Calu3 (cell line): Measurements from ENCODE around the gene MX1. TPM values are rescaled to one million over a fixed set of nuclear protein-coding genes. Genes with fewer than 3 reads are reported as not detected.
A peak's percentile ranks its signal among the peaks of the same experiment; 100 is the strongest.

Experiments
- BruUV-seq: library from RNA; stranded (reverse); fragments of 400-500 nt; replicated peaks from 2 replicates; lab custom pipeline; 2021; lab: Mats Ljungman, UMichigan
- CTCF ChIA-PET: fragments of 300-600 bp; sonication (Branson Sonifier 250); formaldehyde crosslinking; loops from one replicate; lab custom pipeline; 2022; ENCODE audit warnings: antibody characterized with exemption; lab: Charles Lee
- DNase-seq: peaks from one replicate; pipeline ENCODE4 v3.0.0; 2022
- H3K27ac Mint-ChIP-seq: one replicate; pipeline ENCODE4 v1.8.0; 2022; ENCODE audit warnings: mixed read lengths; ENCODE audit not compliant: unreplicated experiment
- H3K27me3 Mint-ChIP-seq: one replicate; pipeline ENCODE4 v1.8.0; 2022; ENCODE audit warnings: mixed read lengths; ENCODE audit not compliant: unreplicated experiment
- H3K36me3 Mint-ChIP-seq: one replicate; pipeline ENCODE4 v1.8.0; 2022; ENCODE audit warnings: mild to moderate bottlenecking, moderate library complexity, mixed read lengths; ENCODE audit not compliant: insufficient read depth, unreplicated experiment
- H3K4me1 Mint-ChIP-seq: one replicate; pipeline ENCODE4 v1.8.0; 2022; ENCODE audit warnings: mild to moderate bottlenecking, low read depth, mixed read lengths; ENCODE audit not compliant: unreplicated experiment
- H3K4me3 Mint-ChIP-seq: one replicate; pipeline ENCODE4 v1.8.0; 2022; ENCODE audit warnings: mild to moderate bottlenecking, low read depth, moderate library complexity, mixed read lengths; ENCODE audit not compliant: unreplicated experiment
- H3K9me3 Mint-ChIP-seq: one replicate; pipeline ENCODE4 v1.8.0; 2022; ENCODE audit warnings: low read depth, mixed read lengths; ENCODE audit not compliant: unreplicated experiment
- intact Hi-C: fragments of 100-400 bp; cut with micrococcal nuclease; formaldehyde crosslinking; loops from one replicate; pipeline ENCODE4 v1.10.0; 2022; ENCODE audit not compliant: unreplicated experiment
- total RNA-seq: library from RNA; stranded (reverse); gene quantifications from 2 replicates; pipeline ENCODE4 v1.2.3, GENCODE V29; 2022
- TF ChIP-seq, protein P1 (sequence below): fragments of 200-600 bp; IDR thresholded peaks from one replicate; pipeline ENCODE4 v1.8.0; 2022; ENCODE audit warnings: antibody characterized with exemption; ENCODE audit not compliant: unreplicated experiment

Gene MX1
- total RNA-seq, 1 experiment from 2014 or later: 175 TPM

DNA sequence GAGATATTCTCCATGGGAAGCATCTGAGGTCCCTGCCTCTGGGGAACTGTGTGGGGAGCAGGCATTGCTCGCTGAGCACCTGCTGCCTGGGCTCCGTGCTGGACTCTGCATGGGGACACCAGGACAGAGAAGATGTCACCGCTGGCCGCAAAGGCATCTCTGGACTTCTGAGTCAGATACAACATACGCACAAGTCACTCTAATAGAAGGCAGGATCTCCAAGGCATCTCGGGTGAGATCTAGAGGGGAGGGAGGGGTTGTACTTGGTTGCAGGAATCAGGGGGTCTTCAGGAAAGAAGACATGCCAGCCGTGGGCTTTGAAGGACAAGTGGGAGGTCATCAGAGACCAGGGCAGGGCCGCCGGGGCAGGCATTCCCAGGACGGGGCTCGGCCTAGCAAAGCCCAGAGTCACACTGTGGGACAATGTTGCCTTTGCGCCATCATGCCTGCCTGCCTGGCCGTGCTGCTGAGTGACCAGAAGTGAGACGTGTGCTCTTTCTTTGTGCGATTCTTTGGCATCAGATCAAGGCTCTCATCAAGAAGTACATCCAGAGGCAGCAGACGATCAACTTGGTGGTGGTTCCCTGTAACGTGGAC, 35.9 kb upstream of the MX1 start:
- intact Hi-C loops: no loop called here
- H3K36me3 Mint-ChIP-seq: no peaks in the 10 kb centered on the region
- no peak overlapping the region for H3K27ac Mint-ChIP-seq
- H3K27me3 Mint-ChIP-seq: peaks cover 53% of the 10 kb centered on the region
- DNase-seq: no peak
- TF ChIP-seq, protein P1, sequence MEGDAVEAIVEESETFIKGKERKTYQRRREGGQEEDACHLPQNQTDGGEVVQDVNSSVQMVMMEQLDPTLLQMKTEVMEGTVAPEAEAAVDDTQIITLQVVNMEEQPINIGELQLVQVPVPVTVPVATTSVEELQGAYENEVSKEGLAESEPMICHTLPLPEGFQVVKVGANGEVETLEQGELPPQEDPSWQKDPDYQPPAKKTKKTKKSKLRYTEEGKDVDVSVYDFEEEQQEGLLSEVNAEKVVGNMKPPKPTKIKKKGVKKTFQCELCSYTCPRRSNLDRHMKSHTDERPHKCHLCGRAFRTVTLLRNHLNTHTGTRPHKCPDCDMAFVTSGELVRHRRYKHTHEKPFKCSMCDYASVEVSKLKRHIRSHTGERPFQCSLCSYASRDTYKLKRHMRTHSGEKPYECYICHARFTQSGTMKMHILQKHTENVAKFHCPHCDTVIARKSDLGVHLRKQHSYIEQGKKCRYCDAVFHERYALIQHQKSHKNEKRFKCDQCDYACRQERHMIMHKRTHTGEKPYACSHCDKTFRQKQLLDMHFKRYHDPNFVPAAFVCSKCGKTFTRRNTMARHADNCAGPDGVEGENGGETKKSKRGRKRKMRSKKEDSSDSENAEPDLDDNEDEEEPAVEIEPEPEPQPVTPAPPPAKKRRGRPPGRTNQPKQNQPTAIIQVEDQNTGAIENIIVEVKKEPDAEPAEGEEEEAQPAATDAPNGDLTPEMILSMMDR: no peak
- no peaks in the 10 kb centered on the region for H3K9me3 Mint-ChIP-seq
- H3K4me1 Mint-ChIP-seq: no peaks in the 10 kb centered on the region
- H3K4me3 Mint-ChIP-seq: no peak overlapping the region
- CTCF ChIA-PET: no interaction called here
- no TSS peak for BruUV-seq

DNA sequence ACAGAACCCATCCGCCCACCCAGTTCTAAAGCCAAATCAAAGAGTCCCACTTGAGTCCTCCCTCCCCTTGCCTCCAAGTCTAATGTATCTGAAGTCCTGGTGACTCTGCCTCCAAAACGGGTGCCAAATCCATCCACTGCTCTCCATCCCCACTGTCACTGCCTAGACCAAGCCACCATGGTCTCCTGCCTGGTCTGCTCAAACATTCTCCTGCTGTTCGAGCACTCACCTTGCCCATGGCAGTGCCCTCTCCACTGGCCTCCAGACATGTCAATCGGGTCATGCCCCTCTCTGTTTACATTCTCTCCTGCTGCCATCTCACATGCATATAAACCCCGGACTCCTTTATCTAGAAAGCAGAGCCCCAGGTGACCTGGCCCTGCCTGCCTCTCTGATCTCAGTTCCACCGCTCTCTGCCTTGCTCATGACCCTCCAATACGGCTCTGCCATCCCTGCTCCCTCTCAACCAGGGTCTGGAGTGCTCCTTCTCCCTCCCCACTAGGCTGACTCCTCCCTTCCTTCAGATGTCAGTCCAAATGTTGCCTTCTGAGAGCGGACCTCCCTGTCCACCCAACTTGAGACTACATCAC, 32.1 kb upstream of the MX1 start:
- BruUV-seq: no TSS peak
- no peaks in the 10 kb centered on the region for H3K4me1 Mint-ChIP-seq
- H3K4me3 Mint-ChIP-seq: no peak overlapping the region
- intact Hi-C loops: no loop called here
- H3K9me3 Mint-ChIP-seq: no peaks in the 10 kb centered on the region
- H3K27me3 Mint-ChIP-seq: peaks cover 30% of the 10 kb centered on the region
- H3K36me3 Mint-ChIP-seq: peaks cover 4% of the 10 kb centered on the region
- no peak for DNase-seq
- CTCF ChIA-PET: no interaction called here
- H3K27ac Mint-ChIP-seq: no peak overlapping the region
- TF ChIP-seq, protein P1: no peak

DNA sequence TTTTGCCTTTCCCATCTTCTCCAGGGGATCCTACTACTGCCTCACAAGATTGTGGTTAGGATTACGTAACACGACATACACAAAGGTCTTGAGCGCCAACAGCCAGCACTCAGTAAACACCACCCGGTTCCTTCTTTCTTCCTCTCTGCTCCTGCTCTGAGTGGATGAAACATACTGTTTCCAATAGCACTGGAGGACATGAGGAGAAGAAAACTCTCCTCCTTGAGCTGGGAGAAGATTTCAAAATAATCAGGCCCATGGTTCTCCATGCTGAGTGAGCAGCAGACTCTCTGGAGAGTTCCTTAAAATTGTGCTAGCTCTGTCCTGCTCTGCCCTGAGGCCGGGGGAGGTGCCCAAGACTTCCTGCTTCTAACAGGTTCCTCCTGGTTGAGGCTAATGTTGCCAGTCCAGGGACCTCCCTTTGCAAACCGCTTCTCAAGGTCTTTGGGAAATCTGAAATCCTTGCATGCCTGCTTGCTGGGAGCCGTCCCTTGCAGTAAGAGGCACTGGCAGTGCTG, 29.4 kb upstream of the MX1 start:
- TF ChIP-seq, protein P1: no peak
- Mint-ChIP-seq H3K4me3 (no peak overlapping the region), H3K36me3 (peaks cover 4% of the 10 kb centered on the region), H3K27ac (no peak overlapping the region), H3K4me1 (no peaks in the 10 kb centered on the region), H3K9me3 (no peaks in the 10 kb centered on the region), H3K27me3 (peaks cover 42% of the 10 kb centered on the region)
- peak; percentile 15 for DNase-seq
- intact Hi-C loops: no loop called here
- CTCF ChIA-PET: no interaction called here
- BruUV-seq: no TSS peak

DNA sequence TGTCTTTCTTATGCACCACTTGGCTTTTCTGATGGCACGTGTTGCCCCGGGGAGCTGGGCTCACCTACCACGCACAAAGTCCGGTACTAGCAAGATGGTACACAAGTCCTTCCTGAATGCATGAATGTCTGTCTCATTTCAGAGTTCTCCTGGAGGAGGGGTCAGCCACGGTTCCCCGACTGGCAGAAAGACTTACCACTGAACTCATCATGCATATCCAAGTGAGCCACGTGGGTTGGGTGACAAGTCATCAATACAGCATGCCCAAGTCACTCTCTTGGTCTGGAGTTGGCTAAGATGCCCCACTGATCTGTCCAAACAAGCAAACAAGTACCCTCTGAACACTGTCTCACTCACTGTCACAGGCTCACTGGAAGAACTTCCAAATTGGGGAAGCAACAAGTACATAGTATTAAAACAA, 28.6 kb upstream of the MX1 start:
- intact Hi-C loops: no loop called here
- TF ChIP-seq, protein P1: no peak
- Mint-ChIP-seq H3K36me3 (peaks cover 4% of the 10 kb centered on the region), H3K9me3 (no peaks in the 10 kb centered on the region), H3K27ac (no peak overlapping the region), H3K4me1 (no peaks in the 10 kb centered on the region), H3K27me3 (peaks cover 42% of the 10 kb centered on the region), H3K4me3 (no peak overlapping the region)
- CTCF ChIA-PET: no interaction called here
- no peak for DNase-seq
- BruUV-seq: no TSS peak
